GM18511 (cell line): ENCODE measurements around the gene PROM1.

Source experiments
- ATAC-seq: cut with Tn5 transposase; IDR thresholded peaks from one replicate; pipeline ENCODE4 v1.9.1; 2021; ENCODE audit warnings: mild to moderate bottlenecking, moderate library complexity; ENCODE audit not compliant: unreplicated experiment

PROM1 gene

DNA sequence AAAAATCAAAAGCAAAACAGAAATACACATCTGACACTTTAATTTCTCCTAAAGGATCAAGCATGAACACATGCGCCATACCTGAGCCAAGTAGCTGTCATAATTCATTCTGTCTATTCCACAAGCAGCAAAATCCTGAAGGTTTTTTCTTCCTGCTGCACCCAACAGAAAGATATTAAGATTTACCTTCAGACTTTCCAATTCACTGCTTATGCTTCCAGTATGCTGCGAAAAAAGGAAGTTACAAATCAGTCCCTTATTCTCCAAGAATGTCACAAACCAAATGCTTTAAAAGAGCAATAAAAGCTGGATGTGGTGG, 91.7 kb downstream of the PROM1 start:
- ATAC-seq, result no peak

- no peak for ATAC-seq
Observed at GRCh38 chr4:15990570-15991285, 93.1 kb downstream of the PROM1 start.

DNA sequence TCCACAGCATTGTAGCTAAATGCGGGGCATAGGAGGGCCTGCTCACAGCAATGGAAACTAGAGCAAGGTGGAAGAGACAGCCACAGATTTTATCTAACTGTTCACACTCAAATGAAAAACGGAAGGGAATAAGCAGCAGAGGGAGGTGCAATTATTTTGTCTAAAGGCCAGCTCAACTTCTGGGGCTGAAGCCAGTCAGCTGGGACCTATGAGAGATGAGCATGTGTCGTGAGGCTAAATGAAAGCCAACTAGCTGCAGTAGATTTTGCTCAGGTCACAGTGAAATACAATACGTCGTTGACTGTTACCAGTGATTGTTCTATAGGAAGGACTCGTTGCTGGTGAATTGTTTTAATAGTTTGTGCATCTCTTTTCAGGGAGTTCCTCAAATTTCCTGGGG, 94.4 kb downstream of the PROM1 start:
- ATAC-seq, result no peak

- ATAC-seq, result no peak
Observed at GRCh38 chr4:15988222-15988621, 95.6 kb downstream of the PROM1 start.

DNA sequence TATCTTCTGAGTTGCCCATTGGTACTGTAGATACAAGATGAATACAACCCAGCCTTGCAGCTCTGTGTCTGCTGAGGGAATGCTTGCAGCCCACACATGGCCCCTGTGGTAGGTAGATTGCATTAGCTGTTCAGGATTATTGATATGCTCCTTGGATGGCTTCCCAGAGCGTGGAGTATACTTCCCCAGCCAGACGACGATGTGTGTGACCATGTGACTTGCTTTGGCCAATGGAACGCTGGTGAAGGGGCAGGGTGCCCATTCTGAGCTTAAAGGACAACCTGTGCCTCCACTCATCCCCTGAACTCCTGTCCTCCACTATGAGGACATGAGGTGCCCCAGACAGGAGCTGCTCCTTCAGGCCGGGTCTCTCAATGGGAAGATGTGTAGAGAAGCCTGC, 96.9 kb downstream of the PROM1 start:
- ATAC-seq, result no peak

DNA sequence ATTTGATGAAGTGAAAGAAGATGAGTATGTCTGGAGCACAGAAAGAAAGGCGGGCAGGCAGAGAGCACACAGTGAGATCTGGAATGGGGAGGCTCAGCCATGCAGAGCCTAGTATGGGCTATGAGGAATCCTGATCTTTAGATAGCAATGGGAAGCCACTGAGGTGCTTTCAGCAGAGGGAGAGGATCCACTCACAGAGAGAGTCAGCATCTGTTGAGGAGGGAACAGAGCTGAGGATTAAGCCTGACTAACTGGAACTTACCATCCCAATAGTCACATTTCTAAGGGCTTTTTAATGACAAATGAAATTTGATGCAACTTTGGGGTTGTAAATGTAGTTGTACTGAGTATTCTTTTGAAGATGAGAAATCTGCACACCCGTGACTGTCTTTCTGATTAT, 100.2 kb downstream of the PROM1 start:
- ATAC-seq, result no peak

DNA sequence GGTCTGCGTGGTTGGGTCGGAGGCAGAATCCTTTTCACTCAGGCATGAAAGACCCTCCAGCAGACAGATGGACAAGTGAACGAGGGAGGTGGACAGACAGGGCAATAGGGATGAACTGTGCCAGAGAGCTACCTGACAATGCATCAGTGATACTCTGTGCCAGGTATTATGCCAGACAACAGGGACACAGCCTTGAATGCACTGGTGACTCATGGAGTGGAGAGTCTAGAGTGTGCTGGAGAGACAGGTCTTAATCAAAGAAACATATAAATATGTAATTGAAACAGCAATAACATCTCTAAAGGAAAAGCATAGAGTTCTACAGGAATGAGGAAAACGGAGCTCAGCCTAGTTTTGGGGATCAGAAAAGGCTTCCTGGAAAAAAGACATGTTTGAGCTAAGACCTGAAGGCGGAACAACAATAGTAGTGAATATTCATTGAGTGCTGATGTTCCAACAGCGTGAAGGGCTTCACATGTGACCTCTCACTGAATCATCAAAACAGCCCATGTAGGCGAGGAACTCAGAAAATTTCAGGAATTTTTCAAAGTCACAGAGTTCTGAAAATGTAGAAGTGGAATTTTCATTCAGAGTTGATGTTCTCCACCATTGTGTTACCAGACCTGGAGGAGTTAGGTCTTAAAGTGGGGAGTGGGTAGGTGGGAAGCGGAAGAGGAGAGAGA, 100.8 kb downstream of the PROM1 start:
- no peak for ATAC-seq

- no peak for ATAC-seq
Observed at GRCh38 chr4:15976456-15977447, 107.1 kb downstream of the PROM1 start.

DNA sequence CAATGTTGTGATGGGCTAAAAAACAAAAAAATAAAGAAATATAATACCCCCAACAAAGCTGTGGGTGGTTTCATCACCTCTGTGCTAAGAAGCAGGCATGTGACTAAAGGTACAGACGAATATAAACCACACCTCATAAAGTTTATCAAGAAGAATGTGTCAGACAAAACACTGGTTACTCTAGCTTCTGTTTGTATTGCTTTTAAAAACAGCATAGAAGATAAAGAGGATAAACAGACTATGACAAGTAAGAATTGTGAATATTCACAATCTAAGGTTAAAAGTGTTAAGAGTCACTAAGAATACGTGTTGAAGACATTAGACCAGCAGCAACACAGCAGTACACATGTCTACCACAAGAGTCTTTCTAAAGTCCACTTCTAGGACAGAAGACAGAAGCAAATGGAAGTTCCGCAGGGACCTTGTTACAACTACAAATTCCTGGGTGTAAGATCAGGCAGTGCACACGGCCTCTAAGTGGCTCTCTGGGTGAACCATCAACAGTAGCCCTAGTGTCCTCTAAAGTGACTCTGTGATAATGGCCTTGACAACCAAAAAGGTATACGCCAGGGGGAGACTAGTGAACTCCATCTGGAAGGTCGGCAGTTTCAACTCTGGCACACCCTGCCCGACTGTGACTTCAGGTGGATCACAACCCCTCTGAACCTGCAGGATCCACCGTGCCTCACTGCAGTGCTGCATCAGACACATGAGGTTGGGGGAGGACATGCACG, 112.6 kb downstream of the PROM1 start:
- ATAC-seq, result no peak

DNA sequence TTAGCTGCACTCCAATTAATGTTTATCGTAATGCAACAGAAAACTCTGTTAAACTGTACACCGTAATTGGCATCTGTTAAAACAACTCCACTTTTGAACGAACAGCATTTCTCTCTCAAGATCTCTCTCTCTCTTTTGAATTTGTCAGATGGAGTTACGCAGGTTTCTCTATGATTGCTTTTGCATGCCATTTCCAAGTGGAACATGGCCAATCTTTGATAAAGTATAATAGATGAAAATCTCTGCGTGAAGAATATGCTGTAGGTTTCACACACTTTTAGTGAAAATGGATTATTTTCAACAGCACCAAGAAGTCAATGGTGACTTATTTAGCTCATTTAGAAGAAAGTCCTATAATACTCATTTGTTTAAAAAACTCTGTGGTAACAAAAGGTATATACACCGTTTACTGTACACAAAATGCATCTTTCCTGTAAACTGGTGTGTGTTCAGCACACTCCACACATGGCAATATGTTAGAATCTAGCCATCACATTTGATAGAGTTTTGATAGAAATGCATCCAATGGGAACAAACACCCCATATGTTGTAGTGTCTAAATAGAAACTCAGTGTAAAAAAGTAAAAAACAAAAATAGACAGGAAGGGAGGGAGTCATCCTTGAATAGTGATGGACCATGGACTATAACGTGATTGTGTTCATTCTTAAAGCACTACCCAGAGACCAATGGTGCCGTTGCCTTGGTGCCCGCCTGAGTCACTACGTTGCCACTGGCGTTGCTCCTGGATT, 115.1 kb downstream of the PROM1 start:
- ATAC-seq, result no peak

- no peak for ATAC-seq
Observed at GRCh38 chr4:15965325-15965724, 118.5 kb downstream of the PROM1 start.

GRCh38 chr4:15964159-15964558, 119.7 kb downstream of the PROM1 start:
- ATAC-seq, result no peak

GRCh38 chr4:15963576-15963975, 120.2 kb downstream of the PROM1 start:
- peak; percentile 83 for ATAC-seq

DNA sequence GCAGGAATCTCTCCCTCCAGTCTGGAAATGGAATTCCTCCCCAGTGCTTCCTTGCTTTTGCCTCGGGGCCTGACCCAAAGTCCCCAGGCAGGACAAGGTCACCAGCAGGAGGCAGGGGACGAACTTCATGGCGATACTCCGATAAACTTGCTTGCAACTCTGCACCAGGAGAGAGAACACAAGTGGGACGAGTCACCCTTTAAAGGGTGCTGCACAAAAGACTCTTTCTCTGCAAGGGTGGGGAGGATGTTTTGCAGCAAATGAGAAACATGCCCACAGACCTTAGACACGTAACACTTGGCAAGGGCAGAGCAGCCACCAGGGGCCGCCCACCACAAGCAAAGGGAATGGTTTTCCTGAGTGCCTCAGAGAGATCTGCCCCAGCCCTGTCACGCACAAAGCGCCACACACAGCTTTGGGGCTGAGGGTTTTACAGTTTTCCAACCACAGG, 120.8 kb downstream of the PROM1 start, which contains the start of gene FGFBP2:
Gene FGFBP2 (minus strand): TSS at position 175 of the 451 bp plus-strand sequence. CDS start 46 bp downstream, at position 129.
- ATAC-seq, result peak; percentile 77

DNA sequence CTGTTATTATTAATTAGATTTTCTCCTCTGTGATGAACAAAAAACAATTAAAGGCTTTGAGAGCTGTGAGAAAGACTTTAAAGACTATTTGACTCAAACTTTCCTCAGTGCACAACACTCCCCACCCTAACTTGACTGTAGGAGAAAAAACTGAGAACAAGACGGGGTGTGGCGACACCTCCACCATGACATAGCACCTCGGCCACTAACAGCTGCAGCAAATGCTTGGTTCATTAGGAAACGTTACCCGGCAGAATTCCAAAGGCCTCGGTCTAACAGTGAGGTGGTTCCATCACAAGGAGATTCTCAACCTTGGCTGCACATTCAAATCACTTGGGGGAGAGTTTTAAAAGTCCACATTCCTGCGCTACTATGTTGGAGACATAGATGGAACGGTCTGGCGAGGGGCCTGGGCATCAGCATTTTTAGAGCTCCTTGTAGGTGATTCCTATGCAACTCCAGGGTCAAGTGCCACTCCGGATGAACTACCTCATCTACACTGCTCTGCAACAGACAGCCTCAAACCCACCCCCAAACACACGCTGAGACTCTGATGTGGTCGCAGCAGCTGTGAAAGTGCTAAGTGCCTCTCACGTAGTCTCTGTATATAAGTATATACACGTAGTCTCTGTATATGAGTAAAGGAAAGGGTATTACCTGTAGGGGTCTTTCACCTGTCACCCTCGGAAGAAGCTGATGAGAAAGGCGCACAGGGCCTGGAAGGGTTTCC, 121.9 kb downstream of the PROM1 start:
- no peak for ATAC-seq

DNA sequence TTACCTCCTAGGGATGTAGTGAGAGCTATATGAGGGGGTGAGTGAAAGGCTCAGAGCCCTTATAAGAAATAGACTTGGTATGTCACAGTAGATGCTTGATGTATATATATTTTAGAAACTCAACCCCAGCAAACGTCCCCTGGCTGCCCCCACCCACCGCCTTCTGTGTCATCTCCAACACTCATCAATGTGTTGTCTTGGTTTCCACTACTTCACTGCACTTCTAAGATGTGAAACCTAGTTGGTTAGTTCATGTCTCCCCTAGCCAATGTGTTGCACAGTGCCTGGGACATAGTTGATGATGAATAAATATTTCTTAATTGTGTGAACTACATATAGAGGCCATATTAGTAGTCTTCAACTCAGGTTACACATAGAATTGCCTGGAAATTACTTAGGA, 125.3 kb downstream of the PROM1 start:
- ATAC-seq, result no peak

DNA sequence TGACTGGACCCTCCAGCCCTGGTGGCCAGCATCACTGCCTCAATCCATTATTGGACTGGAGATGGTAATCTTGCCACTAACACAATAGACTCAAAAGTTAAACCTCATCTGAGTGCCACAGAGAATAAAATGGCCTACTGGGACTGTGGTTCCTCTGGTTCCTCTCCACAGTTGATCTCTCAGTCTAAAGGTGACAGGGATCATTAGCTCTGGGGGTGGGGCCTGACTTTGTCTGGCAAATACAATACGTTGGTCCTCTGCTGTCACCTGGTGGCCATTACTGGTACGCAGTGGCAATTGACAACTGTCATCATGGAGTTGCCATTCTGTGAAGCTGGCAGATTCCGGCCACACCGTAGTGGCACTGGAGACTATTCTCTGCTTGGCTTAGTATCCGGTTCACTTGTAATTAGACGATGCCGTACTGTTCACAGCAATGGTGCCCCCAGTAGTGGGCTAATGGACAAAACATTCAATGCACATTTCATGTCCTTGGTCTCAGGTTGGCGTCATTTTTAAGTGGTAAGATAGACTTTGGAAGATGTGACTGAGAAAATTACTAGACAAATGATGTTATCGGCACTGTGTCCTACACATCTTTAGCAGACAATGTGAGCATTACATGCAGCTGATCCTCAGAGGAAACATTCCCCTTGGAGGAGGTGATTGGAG, 127.5 kb downstream of the PROM1 start:
- peak; percentile 96 for ATAC-seq

- ATAC-seq, result no peak
Observed at GRCh38 chr4:15955670-15956069, 128.2 kb downstream of the PROM1 start.

DNA sequence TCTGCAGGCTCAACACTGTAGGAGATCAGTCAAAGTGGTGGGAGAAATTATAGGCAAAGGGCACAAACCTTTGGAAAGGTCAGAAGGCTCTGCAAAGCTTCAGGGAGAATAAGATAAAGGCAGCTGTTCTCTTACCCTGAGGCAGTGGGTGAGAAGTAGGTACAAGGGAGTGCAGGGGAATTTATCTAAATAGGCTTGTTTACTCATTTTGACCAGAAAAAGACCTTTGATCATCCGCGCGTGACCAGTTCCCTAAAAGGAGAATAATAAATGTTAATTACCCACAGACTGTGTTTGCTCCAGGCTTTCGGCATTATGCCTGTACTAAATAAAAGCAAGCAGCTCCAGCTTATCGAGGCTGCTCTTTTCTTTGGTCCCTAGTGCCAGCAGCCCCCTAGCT, 130.2 kb downstream of the PROM1 start:
- no peak for ATAC-seq
